Stimulated activated CD8-positive, alpha-beta memory T cell treated with anti-CD3 and anti-CD28 coated beads, Interleukin-7, amount 100 ng/mL, for 24 hours (primary cell): ENCODE results near the gene TDRD9.
"Not testable (repeated sequence)": the region's sequence is repeated elsewhere in the genome, so short reads cannot be mapped to it uniquely, and the experiment has no call there.

ENCODE experiments used
- DNase-seq: peaks from one replicate; pipeline ENCODE4 v3.0.0-alpha.2; 2020; ENCODE audit warnings: low read depth

TDRD9 gene, protein sequence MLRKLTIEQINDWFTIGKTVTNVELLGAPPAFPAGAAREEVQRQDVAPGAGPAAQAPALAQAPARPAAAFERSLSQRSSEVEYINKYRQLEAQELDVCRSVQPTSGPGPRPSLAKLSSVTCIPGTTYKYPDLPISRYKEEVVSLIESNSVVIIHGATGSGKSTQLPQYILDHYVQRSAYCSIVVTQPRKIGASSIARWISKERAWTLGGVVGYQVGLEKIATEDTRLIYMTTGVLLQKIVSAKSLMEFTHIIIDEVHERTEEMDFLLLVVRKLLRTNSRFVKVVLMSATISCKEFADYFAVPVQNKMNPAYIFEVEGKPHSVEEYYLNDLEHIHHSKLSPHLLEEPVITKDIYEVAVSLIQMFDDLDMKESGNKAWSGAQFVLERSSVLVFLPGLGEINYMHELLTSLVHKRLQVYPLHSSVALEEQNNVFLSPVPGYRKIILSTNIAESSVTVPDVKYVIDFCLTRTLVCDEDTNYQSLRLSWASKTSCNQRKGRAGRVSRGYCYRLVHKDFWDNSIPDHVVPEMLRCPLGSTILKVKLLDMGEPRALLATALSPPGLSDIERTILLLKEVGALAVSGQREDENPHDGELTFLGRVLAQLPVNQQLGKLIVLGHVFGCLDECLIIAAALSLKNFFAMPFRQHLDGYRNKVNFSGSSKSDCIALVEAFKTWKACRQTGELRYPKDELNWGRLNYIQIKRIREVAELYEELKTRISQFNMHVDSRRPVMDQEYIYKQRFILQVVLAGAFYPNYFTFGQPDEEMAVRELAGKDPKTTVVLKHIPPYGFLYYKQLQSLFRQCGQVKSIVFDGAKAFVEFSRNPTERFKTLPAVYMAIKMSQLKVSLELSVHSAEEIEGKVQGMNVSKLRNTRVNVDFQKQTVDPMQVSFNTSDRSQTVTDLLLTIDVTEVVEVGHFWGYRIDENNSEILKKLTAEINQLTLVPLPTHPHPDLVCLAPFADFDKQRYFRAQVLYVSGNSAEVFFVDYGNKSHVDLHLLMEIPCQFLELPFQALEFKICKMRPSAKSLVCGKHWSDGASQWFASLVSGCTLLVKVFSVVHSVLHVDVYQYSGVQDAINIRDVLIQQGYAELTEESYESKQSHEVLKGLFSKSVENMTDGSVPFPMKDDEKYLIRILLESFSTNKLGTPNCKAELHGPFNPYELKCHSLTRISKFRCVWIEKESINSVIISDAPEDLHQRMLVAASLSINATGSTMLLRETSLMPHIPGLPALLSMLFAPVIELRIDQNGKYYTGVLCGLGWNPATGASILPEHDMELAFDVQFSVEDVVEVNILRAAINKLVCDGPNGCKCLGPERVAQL (N-terminal part only)

DNA sequence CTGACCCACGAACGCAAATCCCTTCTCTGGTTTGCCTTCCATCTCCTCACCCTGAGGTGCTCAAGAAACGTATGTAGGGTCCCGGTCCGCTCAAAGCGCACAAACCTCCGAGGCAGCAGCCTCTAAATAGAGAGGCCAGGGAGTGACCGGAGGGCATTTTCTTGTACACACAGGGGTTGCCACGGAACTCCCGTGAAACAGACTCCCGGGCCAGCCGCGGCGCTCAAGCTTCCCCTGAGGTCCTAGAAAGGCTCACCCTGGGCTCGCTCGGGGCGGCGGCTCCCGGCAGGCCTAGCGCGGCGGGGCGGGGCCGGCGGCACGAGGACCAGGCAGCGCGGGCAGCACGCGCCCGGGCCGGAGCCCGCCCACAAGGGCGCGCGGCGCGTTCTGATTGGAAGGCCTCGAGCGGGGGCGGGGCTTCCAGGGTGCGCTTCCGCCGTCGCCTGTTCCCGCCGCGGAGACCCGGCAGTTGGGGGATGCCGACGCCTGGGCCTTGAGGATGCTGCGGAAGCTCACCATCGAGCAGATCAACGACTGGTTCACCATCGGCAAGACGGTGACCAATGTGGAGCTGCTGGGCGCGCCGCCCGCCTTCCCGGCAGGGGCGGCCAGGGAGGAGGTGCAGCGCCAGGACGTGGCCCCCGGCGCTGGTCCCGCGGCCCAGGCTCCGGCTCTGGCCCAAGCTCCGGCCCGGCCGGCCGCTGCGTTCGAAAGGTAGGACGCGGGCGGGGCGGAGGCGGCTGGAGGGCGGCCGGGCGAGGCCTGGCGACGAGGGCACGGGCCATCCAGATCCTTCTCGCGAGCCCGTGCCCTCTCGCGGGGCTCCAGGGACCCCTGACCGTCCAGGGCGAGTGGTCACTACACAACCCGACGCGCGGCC, at the start of gene TDRD9:
Gene TDRD9 (plus strand): TSS at position 446 of the 880 bp plus-strand sequence. CDS start 54 bp downstream, at position 500.
- DNase-seq, result no peak

DNA sequence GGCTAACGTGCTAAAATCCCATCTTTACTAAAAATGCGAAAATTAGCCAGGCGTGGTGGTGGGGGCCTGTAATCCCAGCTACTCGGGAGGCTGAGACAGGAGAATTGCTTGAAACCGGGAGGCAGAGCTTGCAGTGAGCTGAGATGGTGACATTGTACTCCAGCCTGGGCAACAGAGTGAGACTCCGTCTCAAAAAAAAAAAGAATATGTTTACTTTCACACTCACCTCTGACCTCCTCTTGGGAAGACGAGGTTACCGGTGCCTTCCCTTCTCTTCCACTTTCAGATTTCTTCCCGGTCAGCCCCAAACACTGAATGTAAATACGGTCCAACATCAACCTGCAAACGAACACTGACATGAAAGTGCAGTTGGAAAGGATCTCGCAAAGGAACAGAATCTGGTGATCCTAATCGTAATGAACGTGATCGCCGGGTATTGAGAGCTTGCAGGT, 49.1 kb upstream of the TDRD9 start:
- DNase-seq, result no peak

DNA sequence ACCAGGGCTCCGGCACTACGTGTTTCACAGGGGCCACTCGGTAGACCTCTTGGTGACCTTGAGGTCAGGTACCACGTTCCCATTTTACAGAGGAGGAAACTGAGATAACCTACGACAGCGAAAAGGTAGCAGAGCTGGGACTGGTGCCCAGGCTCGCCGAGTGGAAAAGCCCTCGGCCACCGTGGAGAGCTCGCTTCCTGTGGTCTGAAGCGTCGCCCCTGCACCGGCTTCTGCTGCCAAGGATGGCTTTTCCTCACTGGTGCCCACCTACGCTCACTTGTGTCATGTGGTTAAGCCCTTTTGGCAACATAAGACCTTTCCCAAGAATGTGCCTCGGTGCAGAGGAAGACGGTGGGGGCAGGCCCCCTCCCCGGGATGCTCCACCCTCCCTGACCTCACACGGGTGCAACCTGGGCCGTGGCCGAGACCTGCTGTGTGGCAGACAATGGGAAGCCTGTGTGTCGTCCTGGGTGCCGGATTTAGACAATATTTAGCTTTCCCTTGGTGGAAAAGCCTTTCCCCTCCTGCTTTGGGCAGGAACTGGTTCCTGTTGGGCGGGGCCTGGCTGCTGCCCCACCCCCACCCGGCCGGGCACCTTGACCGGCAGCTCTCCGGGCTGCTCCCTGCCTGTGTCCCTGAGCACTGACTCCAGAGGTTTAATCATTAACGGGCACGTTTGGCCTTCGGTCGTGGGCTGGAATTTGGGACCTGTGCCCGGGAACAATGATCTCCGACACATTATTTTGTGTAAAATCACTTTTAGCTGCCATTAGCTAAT, 48.5 kb upstream of the TDRD9 start:
- no peak for DNase-seq

DNA sequence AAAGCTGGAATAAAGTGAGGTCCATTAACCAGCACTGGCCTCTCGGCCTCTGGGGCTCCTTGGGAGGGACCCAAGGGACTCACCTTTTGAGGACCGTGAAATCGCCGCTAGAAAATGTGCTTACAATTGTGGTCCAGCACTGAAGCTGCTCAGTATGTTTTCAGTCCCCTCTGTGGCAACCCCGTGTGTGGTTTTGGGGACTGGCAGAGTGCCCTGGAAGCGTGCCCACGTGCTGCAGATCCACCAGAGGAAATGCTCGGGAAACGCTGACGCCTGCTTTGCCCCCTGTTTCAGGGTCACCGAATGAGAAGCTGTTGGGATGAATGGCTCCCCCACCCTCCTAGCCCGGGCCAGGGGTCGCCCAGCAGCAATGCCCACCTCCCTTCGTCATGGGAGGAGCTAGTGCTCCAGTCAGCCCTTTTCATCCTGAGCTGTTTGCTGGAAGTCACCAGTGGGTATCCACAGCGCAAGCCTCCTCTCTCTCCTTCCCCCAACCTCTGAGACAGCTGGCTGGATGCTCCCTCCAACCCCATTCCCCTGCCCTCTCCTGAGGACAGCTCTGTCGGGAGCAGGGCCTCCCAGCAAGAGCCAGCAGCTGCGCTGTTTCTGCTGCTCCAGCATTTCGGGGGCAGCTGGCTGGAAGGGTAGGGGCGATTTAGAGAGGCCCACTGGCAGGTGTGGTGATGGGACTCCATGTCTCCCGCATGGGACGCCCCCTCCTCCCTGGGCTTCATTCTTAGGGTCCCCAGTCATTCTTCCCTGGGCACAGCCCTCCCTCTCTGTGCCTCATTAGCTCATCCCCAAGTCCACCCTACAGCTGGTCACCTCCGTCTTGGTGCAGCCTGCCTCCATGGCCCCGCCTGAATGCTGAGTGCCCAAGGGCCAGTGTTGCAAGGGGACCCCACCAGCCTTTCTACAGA, 47.6 kb upstream of the TDRD9 start:
- DNase-seq, result no peak

DNA sequence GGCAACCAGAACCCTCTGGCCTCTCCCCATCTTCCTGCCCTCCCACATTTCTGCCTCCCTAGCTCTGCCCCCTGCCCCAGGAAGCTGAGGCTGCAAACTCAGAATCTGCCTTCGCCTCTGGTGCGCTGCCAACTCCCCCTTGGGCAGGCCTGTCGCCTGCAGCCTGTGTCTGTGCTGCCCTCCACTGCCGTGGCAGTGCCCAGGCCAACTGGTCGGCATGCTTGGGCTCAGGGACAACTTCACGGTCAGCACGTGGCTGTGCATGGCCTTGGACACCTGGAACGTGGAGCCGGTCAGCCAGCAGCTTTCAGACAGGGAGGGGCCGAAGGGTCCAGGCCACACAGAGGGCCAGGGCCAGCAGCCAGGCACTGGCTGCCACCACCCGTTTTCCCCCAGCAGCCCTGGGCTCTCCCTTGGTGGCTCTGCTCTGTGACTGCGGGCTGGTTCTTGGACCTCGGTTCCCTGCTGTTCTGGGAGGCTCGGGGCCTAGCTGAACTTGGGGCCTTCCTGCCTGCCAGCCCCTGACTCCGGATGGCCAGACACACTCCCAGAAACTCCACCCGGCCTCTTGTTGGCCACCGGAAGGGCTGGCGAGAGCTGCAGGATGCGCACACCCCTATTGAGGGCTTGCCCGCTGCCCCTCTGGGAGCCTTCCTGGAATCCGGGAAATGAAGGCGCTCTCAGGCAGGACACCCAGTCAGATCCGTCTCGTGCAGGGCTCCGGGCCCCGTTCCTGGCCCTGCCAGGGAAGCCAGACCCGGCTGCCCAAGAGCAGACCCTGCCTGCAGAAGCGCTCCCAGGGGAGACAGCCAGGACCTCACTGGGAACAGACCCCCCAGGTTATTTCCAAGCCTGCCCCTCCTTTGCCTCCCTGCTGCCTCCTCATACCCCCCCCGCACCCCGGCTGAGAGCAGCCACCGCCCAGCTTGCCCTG, 46.7 kb upstream of the TDRD9 start:
- DNase-seq, result no peak

DNA sequence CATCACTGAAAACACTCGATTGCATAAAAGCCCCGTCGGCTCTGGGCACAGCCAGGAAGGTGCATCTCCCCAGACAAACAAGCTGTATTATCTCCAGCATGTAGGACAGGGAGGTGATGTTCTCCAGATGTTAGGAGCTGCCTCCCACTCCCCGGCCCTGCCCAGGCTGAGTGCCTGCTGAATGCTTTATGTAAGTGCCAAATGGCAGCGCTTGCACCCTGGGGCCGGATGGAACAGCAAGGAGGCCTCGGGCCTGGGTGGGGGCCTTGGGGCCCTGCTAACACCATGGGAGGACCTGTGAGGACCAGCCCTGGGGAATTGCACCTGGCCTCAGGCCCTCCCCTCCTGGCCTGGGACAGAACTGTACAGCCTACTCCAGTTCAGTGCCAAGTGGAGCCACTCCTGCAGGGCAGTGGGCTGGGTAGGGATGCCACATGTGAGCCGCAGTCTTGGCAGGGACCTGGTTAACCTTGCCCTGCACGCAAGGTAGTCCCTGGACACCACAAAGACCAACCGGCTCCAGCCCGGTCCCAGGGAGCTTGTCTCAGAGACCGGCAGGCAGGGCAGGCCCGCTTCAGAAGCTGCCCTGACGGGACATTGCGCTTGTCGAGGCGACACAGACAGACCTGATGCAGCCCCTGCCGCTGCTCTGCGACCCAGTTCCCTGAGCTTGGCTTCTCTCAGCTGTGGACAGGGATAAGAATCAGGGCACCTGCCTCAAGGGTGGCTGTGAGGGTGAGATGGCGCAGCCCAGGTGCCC, 45.6 kb upstream of the TDRD9 start:
- DNase-seq, result no peak

DNA sequence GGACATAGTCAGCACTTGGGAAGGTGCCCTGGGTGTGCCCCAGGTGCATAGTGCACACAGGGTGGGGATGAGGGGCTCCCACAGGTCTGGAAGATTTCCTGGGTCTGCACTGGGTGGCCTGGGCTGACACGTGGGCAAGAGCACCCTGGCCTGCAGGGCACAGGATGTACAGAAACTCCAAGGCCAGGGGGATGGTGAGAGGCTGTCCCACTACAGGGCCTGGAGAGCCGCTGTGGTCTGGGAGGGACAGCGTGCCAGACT, 45.1 kb upstream of the TDRD9 start:
- DNase-seq, result no peak

DNA sequence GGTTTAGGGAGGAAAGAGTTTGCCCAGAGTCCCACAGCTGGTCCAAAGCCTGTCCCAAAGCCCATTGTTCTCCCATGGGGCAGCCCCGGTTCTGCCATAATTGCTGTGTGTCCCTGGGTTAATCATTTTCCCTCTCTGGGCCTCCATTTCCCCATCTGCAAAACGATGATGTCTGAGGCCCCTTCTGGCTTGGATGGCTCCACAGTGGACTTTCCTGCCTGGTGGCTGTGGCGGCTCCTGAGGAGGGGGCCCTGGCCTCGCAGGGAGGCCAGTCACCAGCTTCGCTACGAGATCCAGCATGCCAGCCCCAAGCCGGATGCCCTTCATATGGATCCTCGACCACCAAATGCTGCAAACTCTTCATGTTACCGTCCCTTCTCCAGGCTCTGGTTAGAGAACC, 43.4 kb upstream of the TDRD9 start:
- no peak for DNase-seq

DNA sequence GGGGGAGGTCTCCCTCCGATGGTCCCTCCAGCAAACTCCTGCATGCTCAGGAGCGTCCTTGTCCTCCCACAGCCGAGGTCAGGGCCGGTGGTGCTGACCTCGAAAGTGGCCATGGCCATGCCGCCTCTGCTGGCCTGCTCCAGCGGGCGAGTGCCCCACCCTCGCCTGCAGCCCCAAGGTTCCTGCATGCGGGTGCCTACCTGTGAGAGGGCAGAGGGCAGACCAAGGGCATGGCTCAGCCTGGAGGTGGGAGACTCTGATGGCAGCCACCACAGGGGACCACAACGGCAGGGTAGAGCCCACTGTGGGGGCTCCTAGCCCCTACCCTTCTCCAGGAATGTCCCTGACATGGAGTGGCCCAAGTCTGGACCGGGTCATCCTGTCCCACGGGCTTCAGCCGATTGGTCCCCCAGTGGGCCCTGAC, 42.7 kb upstream of the TDRD9 start:
- no peak for DNase-seq

DNA sequence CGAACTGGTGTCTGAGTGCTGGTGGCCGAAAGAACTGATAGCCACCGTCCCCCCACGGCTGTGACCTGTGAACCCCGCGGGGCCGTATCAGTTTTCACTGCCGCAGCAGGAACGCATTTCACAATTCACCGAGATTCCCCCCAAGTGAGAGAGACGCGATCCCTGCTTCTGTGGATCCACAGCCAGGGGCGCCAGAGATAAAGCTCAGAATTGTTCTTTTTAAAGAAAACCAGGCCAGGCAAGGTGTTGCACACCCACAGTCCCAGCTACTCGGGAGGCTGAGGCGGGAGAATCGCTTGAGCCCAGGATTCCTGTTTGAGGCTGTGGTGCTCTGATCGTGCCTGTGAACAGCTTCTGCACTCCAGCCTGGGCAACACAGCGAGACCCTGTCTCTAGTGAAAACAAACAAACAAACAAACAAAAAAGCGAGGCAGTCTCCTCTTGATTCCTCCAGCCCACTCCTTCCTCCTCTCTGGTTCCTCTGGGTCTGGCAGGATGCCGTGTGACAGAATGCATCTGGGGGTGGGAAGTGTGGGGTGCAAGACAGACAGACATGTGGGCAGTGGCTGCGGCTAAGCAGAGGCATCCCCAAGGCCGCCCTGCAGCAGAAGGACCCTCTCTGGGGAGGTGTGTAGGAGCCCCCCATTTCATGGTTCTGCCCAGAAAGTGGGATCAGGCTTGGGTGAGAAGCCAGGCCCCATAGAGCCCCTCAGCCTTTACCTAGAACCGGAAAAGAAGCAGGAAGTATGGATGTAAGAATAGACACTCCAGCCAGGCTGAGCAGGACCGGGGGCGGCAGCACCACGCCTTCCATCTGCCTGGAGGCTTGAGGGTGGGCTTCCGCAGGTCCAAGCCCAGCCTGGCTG, 41.7 kb upstream of the TDRD9 start:
- DNase-seq, result no peak

DNA sequence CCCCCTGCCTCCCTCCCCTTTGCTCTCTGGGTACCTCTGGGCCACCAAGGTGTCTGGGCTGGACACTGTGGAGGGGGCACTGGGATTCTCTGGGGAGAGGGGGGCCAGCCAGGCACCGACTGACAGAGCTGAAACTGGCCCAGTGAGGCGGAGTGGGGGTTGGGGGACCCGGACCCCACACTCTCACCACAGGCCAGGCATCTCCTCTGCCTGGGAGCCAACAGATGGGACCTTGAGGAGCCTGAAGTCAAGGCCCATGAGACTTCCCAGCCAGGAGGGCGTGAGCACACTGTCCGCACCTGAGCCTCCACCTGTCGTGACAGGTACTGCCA, 41.1 kb upstream of the TDRD9 start:
- no peak for DNase-seq

DNA sequence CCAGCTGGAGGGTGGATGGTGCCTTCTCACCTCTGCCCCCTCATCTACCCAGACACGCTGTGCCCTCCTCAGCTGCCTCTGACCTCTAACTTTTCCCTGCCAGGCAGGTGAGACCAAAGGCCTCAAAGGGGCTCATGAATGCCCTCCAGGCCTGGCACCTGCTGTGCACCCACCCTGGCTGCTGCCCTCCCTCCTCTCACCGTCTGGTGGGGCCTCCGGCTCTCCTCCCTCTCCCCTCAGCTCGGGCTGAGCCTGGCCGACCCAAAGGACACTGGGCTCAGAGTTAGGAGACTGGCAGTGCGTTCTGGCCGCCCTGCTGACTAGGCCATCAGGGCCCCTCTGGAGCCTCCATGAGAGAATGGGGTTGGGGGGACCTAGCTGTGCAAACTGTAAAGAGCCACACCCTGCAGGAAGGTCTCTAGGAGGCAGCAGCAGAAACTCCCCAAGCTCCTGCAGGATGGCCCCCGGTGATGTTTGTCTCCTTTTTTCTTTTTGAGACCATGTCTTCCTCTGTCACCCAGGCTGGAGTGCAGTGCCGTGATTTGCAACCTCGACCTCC, 40.6 kb upstream of the TDRD9 start:
- DNase-seq, result no peak

DNA sequence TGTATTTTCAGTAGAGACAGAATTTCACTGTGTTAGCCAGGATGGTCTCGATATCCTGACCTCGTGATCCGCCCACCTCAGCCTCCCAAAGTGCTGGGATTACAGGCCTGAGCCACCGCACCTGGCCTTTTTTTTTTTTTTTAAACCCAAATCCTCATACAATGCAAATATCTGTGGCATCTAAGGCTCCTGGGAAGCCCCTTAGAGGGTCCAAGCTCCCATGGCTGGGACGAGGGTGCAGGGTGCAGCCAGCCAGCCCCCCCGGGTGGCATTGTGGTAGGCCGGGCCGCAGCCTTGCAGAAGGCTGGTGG, 39.3 kb upstream of the TDRD9 start:
- DNase-seq, result not testable (repeated sequence)

DNA sequence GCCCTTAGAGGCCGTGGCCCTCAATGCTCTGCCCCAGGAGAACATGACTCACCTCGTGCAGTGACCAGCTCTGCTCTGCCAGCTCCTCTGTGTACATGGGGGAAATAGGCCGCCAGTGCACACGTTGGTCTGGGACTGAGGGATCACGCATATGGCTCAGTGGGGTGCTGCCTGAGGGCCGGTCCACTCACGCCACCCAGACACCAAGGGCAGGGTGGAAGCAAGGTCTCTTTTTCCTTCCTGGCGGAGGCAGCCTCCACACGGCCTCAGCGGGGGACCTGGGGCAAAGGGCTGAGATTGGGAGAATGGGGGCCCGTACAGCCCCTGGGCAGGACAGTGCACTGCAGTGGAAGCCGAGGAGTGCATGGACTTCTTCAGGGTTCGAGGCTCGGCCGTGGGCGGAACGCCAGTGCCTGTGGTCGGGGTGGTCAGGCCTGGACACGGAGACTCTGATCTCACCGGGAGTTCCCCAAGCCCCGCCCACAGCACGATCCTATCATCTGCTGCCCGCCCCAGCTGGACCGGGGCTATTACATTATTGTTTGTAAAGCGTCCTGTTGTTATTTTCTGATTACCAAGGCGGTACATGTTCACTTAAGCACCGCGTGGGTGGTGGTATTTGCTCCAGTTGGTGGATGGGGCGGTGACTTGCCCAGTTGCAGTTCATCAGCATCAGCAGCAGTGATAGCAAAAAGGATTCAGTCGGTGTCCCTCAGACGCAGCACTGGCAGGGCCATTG, 38.8 kb upstream of the TDRD9 start:
- no peak for DNase-seq

DNA sequence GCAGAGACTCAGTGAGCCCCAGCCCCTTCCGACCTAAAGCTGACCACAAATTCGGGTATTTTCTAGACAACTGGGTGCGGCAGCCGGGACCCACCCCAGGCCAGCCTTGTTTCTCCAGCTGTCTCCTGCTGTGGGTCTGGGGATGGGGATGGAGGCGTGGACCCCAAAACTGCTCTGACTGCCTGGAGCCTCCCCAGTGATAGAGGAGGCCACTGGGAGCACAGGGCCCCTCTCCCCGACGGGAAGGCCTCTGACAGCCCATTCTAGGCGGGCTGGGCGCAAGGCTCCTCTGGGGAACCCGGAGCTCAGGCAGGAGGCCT, 38.2 kb upstream of the TDRD9 start:
- DNase-seq, result no peak
